Adipose tissue (tissue), 3 donors: ENCODE results near the gene OR5A2. TPM values are rescaled to one million over a fixed set of nuclear protein-coding genes. Genes with fewer than 3 reads are reported as not detected.
"Not testable (repeated sequence)": the region's sequence is repeated elsewhere in the genome, so short reads cannot be mapped to it uniquely, and the experiment has no call there.

Experiments used
- H3K27ac ChIP-seq: one replicate; pipeline ENCODE4 v1.5.1; 2013; ENCODE audit warnings: low read depth, low read length
- WGBS, 3 donors: extraction: QIAGEN DNeasy Blood & Tissue Kit; methylation state at CpG; one replicate each; pipeline ENCODE4 v1.1.7; 2013; 5-methylcytosine and 5-hydroxymethylcytosine counted together
- polyA plus RNA-seq, 3 donors: library from polyadenylated mRNA; stranded (reverse); fragments of 200-250 nt; gene quantifications; one replicate each; pipeline ENCODE4 v1.2.3, GENCODE V29; 2013
- donor health status: healthy with polysubstance abuse.
- donor health status: Bipolar disorder and iron deficiency.
- donor health status: healthy.

OR5A2 gene
- polyA plus RNA-seq, 3 donors, result under 0.01 TPM; not detected in 2

DNA sequence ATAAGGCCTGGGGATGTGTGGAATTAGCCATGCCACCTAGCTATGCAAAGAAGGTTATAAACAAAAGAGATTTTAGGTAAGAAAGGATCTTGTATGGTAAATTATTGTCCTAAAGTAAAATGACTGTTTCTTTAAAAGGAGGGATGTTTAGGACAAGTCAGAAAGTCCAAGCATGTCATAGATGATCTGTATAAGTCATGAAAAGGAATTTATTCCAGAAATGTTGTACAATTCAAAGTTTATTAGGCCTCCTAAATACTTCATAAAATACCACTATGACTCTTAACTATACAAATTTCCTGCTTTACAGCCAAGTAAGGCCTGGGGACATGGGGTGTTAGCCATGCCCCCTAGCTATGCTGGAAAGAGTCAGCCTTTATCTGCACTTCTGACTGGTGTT lies 22.7 kb downstream of the OR5A2 start:
- no peak overlapping the region for H3K27ac ChIP-seq

DNA sequence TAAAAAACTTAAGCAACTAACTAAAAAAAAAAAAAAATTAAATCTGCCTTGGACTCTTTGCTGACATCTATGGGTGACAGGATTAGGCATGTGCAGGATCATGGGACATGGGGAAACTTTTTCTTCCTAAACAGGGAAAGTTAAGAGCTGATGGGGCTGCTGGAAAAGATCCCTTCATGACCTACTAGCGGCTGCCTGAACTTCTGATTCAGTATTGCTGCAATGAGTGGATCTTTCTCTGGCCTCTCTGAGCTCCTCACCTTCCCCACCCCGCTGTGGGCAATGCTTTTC lies 25.0 kb downstream of the OR5A2 start:
- H3K27ac ChIP-seq, result no peak overlapping the region
- WGBS, 3 donors, result 50 to 72% (median 61%) methylated on average over 2 of the region's 2 CpGs

DNA sequence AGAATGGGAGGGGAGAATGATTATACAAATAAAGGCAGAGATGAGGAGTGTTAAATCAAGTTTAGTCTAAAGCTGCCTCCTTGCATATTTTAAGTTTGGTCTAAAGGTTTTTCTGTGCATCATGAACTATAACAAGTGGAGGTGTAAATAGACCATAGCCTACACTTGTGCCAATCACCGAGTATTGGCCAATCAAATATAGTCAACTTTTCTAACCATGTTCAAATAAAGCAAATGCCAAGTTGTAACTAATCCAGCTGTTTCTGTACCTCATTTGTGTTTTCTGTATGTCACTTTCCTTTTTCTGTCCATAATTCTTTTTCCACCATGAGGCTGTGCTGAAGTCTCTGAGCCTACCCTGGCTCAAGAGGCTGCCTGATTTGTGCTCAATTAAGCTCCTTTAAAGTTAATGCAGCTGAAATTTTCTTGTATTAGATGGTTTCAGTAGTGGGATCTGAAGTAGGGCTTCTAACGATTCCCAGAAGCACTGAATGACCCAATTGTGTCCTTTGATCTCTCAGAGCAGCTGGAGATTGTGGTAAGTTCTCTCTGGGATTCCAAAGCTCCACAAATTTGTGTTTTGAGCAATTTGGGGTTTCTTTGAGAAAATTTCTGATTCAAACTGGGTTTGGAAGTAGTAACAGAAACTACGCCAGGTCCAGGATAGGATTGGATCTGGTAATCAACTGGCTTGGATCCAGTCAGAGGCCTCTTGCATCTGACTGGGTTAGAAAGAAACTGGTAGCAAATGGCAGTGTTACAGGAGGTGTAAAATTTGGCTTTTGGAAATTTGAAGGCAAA lies 25.6 kb downstream of the OR5A2 start:
- no peak overlapping the region for H3K27ac ChIP-seq
- WGBS, 3 donors, result 67 to 84% (median 74%) methylated on average over 3 of the region's 3 CpGs

DNA sequence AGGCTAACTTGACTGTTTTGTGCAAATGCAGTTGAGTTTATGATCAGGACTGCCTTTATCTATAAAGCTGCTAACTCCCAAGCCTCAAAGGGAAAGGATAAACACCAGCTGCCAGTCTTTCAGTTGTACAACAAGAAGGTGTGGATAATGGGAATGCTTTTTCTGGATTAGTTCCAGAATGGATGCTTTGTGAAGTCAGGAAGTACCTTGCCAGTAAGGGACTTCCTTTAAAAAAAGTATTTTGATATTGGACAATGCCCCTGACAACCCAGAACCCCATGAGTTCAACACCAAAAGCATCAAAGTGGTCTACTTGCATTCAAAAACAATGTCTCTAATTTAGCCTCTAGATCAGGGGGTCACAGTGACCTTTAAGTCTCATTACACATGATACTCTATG lies 32.0 kb downstream of the OR5A2 start:
- H3K27ac ChIP-seq, result no peak overlapping the region

DNA sequence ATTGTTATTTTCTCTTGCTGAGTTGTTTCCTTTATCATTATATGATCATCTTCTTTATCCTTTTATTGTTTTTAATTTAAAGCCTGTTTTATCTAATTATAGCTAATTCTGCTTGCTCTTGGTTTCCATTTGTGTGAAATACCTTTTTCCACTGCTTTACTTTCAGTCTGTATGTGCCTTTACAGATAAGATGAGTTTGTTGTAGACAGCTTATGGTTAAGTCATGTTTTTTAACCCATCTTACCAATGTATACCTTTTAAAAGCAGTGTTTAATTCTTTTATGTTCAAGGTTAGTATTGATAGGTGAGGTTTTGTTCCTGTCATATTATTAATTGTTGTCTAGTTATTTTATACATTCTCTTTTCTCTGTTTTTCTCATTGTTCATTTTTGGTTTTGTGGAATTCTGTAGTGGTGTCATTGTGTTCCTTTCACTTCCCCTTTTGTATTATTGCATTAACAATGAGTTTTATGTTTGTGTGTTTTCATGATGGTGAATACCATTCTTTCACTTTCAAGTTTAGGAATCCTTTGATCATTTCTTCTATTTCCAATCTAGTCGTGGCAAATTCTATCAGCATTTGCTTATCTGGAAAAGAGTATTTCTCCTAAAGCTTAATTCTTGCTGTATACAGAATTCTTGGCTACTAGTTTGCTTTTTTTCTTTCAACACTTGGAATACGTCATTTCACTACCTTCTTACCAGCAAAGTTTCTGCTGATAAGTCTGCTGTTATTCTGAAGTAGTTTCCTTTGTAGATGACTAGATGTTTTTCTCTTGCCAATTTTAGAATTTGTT lies 45.8 kb downstream of the OR5A2 start:
- 49 to 55% (median 54%) methylated on average over 2 of the region's 2 CpGs for WGBS, 3 donors
- H3K27ac ChIP-seq, result no peak overlapping the region

DNA sequence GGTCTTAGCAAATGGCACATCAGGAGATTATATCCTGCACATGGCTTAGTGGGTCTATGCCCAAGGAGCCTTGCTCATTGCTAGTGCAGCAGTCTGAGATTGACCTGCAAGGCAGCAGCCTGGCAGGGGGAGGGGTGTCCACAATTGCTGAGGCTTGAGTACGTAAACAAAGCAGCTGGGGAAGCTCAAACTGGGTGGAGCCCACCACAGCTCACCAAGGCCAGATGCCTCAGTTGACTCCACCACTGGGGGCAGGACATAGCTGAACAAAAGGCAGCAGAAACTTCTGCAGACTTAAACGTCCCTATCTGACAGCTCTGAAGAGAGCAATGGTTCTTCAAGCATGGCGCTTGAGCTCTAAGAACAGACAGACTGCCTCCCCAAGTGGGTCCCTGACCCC lies 53.9 kb downstream of the OR5A2 start:
- 34 to 42% (median 37%) methylated on average over 3 of the region's 3 CpGs for WGBS, 3 donors
- not testable (repeated sequence) for H3K27ac ChIP-seq

DNA sequence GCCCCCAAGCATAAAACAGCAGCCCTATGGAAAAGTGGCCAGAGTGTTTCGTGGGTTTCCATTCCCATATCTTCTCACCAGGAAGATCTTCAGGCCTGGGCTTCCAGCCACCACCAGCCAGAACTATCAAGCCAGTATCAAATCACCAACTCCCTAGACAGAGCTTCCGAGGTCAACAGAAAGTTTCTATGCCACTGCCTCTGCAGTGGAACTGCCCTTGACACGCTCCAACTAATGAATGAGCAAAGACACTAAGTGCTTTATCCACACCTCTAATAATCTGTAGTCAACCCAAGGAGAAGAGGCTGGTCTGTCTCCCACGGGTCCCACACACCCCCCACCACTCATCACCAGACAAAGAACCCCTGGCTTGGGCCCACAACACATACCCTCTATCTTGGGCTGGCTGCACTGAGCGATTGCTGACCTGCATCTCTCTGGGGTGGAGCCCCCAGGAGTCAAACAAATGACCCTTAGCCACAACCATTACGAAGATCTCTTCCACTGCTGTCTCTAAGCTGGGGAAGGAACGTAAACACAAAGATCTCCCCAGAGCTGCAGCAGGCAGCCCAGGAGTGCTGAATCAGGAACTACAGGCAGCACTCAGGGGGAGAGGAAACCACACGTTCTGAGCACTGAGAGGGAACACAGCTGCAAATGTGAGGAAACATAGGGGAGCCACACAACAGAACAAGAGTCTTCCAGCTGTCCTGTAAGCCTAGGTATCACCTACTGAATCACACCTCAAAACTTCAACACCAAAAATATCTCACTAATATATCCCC lies 57.8 kb downstream of the OR5A2 start:
- no peak overlapping the region for H3K27ac ChIP-seq
- 41 to 59% (median 42%) methylated on average over 8 of the region's 8 CpGs for WGBS, 3 donors

Other genes starting within 250 kb of the OR5A2 start
- 10 to 100 TPM in 2 of 3 donors, 1 to 10 TPM in 1; 2.3 to 13.5 (median 11.8) TPM for gene MPEG1, start 213.5 kb downstream of the OR5A2 start, polyA plus RNA-seq
- not detected for gene OR5AN1, start 67.5 kb downstream of the OR5A2 start, polyA plus RNA-seq
- gene OR5A1, start 10.1 kb upstream of the OR5A2 start, polyA plus RNA-seq, result not detected
- not detected for gene OR4D6, start 30.5 kb upstream of the OR5A2 start, polyA plus RNA-seq
- not detected for gene OR4D10, start 46.9 kb upstream of the OR5A2 start, polyA plus RNA-seq
- gene OR4D11, start 77.2 kb upstream of the OR5A2 start, polyA plus RNA-seq, result not detected
- under 1 TPM in 1 of 3 donors, not detected in 2; under 0.01 TPM for gene OR4D9, start 85.1 kb upstream of the OR5A2 start, polyA plus RNA-seq
- gene OSBP, start 189.4 kb upstream of the OR5A2 start, polyA plus RNA-seq, result 10 to 100 TPM; 17.0 to 27.8 (median 18.9) TPM
- 10 to 100 TPM in 2 of 3 donors, 1 to 10 TPM in 1; 6.5 to 16.8 (median 14.4) TPM for gene PATL1, start 242.6 kb upstream of the OR5A2 start, polyA plus RNA-seq